Superior temporal gyrus (tissue), 1 donor: ENCODE data around the gene LEKR1.

Source experiments
- DNase-seq: peaks from one replicate; pipeline ENCODE4 v3.0.0-alpha.2; 2016; ENCODE audit errors: extremely low spot score

LEKR1 gene

DNA sequence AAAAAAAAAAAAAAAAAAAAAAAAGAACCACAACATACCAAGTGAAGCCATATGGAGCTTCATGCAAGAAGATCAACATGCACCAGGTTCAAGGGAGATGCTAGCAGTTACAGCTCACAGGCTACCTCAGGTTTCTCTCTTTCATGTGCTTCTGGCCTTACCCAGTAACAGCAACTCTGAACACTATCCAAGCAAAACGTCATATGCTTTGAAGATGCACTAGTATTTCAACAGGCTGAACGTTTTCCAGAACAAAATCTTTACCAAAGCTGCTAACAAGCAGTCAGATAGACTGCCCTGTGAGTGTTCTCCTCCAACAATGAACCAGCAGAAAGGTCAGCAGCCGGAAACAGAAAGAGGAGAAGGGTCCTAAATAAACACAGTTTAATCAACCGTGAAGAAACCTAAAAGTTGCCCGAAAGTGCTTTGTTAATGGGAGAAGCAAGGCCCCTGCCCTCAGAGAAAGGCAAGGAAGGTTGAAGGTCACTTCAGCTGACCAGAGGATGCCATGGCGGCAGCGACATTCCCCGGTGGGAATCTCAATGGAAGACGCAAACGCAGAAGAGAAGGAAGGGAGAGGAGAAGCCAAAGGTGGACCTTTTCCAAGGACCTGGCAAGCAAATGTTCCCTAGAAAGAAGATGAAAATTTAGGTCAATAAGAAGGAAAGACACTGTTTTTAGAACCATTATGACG, 253.7 kb downstream of the LEKR1 start:
- no peak for DNase-seq

DNA sequence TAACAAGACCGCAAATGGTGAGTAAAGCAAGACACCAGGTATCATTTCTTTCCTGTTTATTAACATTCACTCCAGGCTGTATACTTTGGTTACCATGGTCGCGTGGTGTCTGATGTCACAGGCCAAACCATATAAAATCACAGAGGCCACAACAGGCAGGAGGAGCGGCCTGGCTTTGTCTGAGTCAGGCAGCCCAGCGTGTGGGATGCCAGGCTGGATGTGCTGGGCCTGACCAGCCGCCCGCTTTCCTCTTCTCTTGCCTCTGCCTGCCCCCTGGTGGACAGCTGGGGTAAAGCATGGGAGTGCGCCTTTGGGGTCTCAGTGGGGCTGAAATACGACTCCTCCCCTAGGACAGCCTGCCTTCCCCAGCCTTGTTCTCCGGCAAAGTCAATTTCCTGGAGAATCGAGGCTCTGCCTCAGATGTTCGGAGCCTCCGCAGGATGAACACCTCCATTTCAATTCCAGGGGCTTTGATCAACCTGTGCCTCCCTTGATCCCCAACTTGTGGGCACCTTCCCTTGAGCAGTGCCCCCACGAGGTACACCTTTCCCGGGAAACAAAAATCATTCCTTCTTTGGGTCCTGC, 255.6 kb downstream of the LEKR1 start:
- DNase-seq: peak; percentile 95

DNA sequence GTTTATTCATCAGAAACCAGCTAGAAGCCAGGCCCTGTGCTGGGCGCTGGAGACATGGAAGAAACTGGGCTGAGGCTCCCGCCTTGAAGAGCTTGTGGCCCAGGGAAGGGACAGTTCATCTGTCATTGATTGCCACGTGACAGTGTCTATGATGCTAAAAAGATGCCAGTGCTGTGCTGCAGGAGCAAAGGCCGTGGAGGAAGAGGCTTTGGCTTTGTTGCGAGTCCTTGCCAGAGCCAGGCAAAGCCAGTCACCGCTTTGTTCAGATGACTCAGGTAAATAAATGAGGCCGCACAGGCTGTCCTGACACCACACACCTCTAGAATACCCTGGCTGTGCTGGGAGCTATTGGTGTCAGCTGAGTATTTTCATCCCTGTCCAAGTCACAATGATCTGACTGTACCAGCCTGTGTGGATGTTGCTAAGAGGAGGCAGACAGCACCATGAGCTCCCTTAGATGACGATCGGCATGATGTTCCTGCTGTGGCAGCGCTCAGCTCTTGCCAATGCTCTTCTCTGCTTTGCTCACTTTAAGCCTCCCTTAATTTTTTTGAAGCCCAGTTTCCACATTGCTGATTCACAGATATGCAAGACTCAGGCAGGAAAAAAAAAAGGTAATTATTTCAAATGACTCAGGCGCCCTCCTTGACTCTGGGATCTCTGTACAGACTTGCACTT, 256.3 kb downstream of the LEKR1 start:
- DNase-seq: peak; percentile 68

DNA sequence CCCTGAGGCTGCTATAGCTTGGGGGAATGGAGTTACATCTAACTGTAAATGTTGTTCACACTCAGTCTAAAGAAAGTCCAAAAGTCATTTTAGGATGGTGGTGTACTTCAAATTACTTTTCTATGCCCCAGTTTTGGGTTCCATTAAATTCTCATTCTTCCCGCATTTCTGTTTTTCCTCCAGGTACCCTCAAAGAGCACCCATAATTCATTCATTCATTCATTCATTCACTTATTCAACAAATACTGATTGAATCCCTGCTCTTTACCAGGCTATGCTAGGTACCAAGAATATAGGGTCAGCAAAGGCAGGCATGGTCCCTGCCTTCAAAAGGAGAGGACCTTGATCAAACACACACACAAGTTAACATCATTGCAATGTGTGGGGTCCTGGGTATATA, 257.7 kb downstream of the LEKR1 start:
- DNase-seq: no peak

DNA sequence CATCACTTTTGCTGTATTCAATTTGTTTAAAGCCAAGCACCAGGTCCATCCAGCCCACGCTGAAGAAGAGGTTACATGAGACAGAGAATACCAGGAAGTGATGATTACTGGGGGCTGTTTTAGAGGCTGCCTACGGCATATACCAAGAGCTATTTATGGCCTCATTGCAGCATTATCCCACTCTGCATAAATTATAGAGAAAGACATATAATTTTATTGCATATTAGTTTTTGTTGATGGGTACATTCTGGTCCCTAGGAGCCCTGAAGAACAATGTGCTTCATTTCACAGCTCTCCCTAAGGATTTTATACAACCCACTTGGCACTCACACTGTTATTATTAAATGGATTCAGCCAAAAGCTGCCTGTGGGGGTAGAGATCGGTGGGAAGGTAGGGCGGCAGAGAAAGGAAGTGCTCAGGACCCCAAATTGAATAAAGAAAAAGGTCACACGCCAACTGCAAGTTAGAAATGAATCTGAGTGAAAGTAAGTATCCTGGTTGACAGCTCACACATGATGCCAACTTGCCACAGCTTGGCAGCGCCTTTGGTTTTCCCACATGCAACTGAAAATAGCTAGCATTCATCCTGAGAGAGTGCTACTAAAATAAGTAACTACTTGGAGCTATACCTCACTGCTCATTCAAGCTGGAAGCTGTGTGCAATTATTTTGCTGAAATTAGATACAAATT, 260.1 kb downstream of the LEKR1 start:
- peak; percentile 78 for DNase-seq

DNA sequence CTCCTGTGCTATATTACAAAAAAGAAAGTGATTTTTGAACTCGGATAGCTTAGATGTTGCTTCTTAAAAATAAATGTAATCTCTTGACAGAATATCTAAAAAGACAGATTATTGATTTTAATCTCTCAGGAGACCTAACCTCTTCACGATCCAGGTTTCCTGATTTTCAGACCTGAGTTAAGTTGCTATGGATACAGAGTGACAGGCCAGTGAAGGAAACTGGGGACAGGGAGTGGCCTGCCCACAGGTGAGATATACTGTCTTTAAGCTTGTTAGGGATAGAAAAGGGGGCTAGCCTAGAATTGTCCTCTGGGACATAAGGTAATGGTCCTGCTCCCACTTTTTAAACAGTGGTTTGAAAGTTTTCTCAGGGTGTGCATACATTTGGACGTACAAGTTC, 260.6 kb downstream of the LEKR1 start:
- no peak for DNase-seq

DNA sequence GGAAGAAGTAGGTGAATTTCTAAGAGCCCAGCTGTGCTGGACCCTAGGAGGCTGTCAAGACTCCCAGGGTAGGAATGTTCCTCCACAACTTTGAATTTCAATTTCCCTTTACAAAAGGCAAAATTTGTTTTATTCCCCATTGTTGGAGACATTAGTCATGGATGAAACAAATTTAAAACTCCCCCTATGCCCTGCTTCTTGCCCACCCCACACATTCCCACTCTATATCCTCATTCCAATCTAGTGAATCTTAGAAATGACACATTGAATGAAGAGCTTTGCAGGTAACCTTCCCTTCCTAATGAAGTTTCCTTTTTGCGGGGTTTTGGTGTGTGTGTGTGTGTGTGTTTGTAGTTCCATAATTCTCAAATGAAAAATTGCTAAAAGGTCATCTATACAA, 261.2 kb downstream of the LEKR1 start:
- no peak for DNase-seq

DNA sequence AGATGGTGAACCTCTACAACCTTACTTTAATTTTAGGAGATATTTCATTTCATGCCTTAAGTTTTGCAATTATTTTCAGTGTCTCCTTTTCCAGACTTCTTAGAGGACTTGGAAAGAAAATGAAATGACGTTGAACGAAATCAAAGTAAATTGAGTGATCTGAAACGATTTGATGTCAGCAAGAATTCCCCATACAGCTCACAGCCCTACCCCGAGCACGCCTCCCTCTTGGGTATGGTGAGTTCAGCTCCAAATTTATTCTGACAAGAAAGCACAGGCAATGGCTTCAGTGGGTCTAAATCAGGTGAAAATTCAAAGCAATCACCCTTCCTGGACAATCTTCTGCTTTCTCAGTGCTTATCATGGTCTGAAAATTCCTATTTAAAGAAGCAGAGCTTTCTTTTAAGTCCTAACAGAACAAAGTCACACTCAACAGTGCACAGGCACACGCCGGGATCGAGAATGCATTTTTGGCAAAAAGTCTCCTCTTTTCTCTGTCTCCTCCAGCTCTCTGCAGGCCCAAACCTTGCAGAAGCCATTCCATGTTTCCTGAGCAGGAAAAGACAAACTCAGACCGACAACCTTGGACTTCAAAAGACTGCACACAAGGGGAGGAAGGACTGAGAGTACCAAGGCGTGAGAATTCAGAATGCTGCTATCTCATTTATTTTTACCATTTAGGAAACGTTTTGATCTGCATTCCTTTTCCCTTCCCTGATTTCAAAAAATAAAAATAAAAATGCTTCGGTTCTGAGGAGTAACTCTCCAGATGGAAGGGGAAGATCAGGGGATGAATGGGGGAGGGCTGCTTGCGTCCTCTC, 261.8 kb downstream of the LEKR1 start:
- DNase-seq: peak; percentile 77

DNA sequence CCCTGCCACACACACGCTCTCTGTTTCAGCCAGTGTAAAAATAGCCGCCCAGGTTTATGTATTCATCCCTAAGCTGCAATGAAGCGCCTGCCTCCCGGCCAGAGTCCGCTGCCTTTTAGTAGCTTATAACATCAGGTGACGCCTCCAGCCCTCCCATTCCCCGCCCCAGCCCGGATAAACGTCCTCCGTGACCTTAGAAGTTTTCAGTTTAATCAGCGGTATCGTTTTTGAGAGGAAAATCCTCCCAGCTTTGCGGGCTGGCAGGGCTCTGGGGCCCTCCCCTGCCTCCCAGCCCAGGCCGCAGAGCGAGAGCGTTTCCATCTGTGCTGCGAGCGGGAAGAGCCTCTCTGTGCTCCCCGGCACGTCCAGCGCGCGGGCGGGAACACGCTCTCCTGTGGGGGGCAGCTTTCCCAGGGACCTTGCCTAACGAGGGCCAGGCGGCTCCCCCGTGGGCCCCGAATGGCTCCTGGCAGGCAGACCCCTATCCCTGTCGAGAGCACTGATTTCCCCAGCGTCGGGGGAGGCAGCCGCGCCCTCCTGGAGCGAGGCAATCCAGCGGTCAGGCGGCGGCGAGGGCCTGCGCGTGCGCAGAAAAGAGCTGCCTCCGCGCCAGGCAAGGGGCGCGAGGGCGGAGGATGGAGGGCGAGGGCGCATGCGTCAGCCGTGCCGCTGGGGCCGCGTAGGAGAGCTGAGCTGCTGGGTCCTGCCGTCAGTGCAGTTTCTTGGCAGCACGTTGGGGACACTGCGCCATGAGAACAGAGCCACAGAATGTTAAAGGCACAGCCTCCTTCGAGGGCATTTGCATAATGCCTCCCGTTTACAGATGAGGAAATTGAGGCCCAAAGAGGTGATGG, 262.7 kb downstream of the LEKR1 start:
- peak; percentile 95 for DNase-seq

DNA sequence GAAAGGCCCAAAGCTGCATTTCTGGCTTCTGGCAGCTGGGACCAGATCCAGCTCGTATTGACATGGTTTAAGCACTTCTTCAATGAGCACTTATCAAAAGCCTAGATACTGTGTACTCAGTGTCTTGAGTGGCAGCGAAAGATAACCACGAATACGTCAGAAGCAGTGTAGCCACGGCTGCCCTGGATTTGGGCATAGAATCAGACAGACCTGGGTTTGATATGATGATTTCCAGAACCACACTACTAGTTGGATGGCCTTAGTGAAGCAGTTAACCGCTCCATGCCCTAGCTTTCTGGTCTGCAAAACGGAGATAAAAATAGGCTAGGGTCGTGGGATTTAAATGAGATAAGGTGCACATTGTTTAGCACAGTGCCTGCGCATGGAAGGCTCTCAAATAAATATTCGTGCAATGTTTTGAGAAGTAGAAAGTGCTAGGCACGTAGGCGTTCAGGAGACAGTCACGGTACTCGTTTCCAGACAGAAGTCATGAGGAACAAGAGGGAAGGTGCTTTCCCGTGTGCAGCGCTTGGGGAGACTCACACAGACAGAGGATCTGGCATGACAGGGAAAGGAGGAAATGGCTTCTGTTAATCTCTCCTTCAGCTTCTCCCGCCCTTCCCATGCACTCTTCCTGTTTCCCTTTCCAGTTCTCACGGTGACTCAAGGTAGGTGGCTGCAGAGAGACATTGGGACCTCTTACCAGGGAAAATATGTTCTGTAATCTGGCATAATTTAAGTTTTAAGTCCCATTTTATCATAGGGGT, 263.5 kb downstream of the LEKR1 start:
- no peak for DNase-seq

DNA sequence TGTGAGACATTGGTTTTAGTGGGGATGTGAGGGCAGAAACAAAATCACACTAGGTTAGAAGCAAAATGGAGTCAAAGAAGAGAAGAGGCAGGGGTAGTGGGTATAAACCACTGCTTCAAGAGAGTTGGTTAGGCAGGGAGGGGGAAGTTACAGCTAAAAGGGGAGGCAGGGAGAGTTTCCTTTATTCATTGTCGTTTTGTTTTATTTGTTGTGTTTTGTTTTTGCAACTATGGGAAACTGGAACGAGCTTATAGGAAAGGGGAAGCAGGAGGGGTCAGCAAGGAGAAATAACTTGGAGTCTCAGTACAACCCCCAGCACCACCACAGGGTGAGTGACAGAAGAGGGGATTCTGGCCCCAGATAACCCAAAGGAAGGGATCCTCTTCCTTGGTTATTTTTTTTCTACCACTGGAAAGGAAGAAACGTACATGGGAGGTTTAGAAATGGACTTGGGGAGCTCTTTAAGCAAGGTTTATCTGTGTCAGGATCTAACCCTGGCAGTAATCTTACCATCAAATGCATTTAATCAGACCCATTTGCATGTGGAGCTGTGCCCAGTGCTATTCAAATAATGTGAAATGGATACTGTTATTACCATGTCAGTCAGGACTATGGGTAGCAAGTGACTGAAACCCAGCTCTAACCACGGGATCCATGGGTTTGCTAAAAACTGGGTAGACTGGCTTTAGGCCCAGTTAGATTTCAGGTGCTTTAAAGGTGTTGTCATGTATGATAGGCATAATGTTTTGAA, 265.1 kb downstream of the LEKR1 start:
- no peak for DNase-seq

DNA sequence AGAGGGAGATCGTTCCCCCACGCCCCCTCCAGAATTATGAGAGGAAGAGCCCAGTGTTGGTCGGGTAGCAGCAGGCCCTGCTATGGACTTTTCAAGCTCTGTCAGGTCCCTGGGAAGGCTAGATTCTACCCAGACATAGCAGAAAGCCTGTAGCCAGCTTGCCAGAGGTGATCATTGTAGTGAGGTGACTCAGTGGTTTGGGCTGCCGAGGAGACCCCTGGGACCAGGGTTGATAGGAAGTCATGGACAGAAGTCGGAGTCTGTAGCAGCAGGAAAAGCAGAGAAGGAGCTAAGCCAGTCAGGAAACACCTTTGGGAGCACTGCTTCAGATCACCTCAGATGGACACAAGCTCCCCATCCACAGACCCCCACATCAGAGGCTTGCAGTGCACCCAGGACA, 266.1 kb downstream of the LEKR1 start:
- no peak for DNase-seq

DNA sequence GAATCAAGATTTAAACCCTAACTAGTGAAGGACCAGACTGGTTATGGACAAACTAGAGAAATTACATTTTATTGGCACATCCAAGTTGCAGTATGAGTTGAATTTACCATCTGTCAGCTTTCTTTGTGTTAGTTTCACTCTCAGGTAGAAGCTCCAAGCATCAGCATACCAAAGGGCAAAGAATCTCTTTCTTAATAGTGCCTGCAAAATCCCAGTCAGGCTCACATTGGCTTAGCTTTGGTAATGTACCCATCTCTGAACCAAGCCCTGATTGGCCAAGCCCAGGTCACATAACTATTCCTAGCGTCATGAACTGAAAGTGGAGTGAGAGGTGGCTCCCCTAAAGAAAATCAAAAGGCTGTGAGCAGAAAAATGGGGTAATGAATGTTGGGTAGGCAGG, 266.9 kb downstream of the LEKR1 start:
- DNase-seq: no peak

DNA sequence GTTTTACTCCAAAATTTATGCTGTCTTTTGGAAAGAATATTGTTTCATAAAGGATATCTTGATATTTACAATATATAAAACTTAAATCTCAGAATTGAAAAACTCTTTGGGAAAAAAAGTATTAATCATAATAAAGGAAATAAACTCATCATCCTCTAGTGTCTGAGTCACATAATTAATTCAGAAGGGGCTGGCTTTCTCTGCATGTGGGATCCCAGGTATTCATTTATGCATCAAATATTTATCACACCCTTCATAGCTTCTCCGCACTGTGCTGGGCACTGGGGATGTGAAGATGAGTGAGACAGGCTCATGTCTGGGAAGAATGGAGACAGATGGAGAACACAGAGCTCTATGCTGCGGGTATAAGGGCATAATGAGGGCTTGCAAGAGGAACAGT, 268.1 kb downstream of the LEKR1 start:
- DNase-seq: no peak

DNA sequence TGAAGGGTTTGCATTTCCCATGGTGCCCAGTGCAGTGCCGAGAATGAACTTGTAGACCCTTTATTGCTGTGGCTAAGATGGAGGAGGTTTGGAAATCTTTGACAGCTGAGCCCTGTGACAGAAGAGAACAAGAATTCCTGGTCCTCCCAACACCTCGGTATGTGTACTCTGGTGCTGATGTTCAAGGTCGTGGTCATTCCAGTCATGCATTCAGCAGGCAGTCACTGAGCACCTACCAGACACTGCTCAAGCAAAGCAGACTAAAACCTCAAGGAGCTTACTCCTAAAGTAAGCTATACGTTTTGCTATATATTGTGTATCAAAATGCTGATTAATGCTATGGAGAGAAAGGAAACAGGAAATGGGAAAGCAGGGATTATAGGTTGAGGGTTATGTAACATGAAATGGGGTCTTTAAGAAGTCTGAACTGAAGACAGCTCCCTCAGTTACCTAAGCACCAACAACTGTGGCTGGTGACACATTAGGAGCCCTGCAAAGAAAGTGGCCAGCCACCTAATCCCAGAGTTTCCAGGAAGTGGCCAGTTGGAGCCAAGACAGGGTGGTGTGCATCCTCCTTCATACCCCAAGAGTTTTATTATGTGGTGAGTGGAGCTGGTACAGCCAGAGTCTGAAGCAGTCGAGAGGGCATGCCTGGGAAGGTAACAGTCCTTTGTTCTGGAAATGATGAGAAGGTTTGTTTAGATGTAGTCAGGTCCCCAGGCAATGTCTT, 268.8 kb downstream of the LEKR1 start:
- DNase-seq: no peak
